ENCODE results near the gene KLF2.

DNA sequence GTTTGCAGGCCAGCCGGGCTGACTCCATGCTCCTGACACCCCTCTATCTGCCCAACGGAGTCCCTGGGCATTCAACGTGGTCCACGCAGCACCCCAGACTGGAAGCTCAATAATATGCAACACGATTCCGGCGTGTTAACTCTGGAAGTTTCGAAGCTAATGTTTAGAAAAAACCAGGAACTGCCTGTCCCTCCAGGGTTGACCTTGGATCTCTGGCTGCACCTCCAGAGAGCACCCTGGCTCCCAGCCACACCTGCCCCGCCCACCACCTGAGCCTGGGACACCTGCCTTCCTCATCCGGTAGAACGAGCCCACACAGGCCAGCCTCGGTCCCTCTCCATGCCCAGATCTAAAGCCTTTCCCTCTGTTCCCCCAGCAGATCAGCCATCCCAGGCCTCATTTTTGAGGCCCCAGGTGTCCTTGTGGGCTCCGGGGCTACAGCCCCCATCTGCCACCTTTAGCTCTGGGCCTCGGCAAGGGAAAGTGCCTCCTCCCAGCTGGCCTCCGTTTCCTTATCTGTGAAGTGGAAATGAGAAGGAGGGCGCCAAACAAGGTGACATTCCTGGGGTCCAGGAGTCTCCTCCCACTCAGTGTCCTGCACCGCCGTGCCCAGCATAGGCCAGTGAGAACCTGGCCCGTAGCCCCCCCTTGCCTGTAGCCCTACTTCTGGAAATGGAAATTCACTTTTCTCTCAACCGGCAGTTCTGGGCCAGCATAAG, 38.7 kb downstream of the KLF2 start:
- no peak for TF ChIP-seq SUZ12 (IDR thresholded peaks at IDR 0.05; ENCODE audit: extremely low read depth, insufficient read depth, insufficient read length)
- TF ChIP-seq YY1 (IDR thresholded peaks at IDR 0.05; ENCODE audit: insufficient read depth, insufficient read length): no peak

All from NT2/D1 (cell line).